Right ventricle myocardium inferior (tissue), 1 donor: Measurements from ENCODE around the gene CYCS. TPM values are rescaled to one million over a fixed set of nuclear protein-coding genes. Genes with fewer than 3 reads are reported as not detected.
"Not testable (repeated sequence)": the region's sequence is repeated elsewhere in the genome, so short reads cannot be mapped to it uniquely, and the experiment has no call there.

Source experiments
- ATAC-seq: fragments of 200-7000 bp; cut with Tn5 transposase; one replicate; pipeline ENCODE4 v1.9.1; 2020; ENCODE audit warnings: mild to moderate bottlenecking, moderate library complexity
- DNase-seq: peaks from one replicate; pipeline ENCODE4 v3.0.0; 2021; ENCODE audit errors: missing footprints
- intact Hi-C: fragments of 100-400 bp; cut with DNase I; formaldehyde crosslinking; loops from one replicate; pipeline ENCODE4 v1.11.0; 2022
- total RNA-seq: library from RNA; stranded (reverse); fragmentation: NEBNext Ultra II Directional; extraction: Animal tissue kit (Norgen Biotek cat#: 25700); gene quantifications from one replicate; pipeline ENCODE4 v1.2.1, GENCODE V29; 2021
- donor health status: DM: no; HTN: yes; CAD: no; lungs with severe emphysema.

Gene CYCS
- total RNA-seq, 1 donor from 2014 or later: 699 TPM

- ATAC-seq (no peak), DNase-seq (no peak)
- intact Hi-C loops: no loop called here
These were observed 40.2 kb downstream of the CYCS start for GRCh38 chr7:25084821-25085220.

- ATAC-seq (no peak), DNase-seq (no peak)
- intact Hi-C loops: no loop called here
These were observed 41.9 kb downstream of the CYCS start for GRCh38 chr7:25083201-25083600.

GRCh38 chr7:25082041-25082440 is 43.0 kb downstream of the CYCS start:
- DNase-seq, intact Hi-C loops, ATAC-seq: not testable (repeated sequence)

GRCh38 chr7:25077096-25077495 is 48.0 kb downstream of the CYCS start:
- ATAC-seq (no peak), DNase-seq (no peak)
- intact Hi-C loops: no loop called here

- intact Hi-C loops: no loop called here
- no peak for ATAC-seq
- no peak for DNase-seq
These were observed 49.6 kb downstream of the CYCS start for GRCh38 chr7:25075459-25075858.

GRCh38 chr7:25073451-25073850 is 51.6 kb downstream of the CYCS start:
- DNase-seq (no peak), ATAC-seq (peak; percentile 58)
- intact Hi-C loops: loop anchor here (5.0 kb wide), 1 partner anchor 176 kb away; no protein-coding TSS in a partner anchor

Other genes with a start within 250 kb of the CYCS start
- 8.5 TPM for gene OSBPL3, start 145.1 kb downstream of the CYCS start, total RNA-seq
- not detected for gene NPVF, start 103.2 kb upstream of the CYCS start, total RNA-seq